Ovary (tissue), 3 donors: Measurements from ENCODE around the gene CEP76.

Source experiments
- CTCF ChIP-seq, 3 donors: fragments of 450-650 bp in 2 of 3; fragments of 200-600 bp in 1 of 3; IDR thresholded peaks; one replicate each; pipeline versions ENCODE4 v1.5.1 to v1.8.0; 2016 to 2022; ENCODE audit warnings: antibody characterized with exemption in 3 of 3, mild to moderate bottlenecking in 1 of 3
- POLR2A ChIP-seq: fragments of 450-650 bp; IDR thresholded peaks from one replicate; pipeline ENCODE4 v1.6.1; 2017; ENCODE audit warnings: antibody characterized with exemption, mild to moderate bottlenecking, moderate library complexity
- donor health status: DM: no; HTN: no; CAD: no.

DNA sequence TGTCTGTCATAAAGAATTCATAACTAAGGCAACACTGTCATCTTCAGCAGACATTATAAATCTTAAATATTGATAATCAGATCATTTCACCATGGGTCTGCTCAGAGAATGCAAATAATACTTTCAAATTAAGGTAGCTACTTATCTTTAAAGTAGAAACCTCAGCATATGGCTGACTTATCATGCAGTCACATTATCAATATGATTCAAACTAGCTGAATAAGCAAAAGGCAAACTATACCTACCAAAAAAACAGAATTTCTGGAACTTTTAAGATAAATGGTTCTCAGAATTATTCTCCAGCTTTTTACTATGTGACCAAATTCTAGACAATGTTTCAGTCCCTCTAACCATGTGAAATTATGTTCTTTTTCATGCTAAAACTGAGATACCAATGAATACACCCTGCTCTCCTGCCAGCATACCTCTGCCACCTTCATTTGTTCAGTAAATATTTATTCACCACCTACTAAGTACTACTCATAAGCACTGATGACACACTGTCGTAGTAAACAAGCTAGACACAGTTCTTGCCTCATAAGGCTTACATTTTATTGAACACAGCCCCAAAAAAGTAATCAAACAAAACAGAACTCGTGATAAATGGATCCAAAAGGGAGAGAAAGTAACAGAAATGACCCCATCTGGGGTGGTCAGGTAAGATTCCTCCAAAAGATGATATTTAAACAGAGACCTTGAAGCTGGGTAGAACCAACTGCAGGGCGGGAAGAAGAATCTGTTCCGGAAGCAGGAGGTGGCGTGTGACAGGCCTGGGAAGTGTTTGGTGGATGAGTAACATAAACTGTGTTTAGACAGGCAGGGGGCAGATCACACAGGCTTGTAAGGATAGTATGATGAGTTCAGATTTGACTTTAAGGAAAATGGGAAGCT is 62.3 kb downstream of the CEP76 start:
- TF ChIP-seq CTCF (IDR thresholded peaks at IDR 0.05) (no peak), POLR2A (no peak)
